ENCODE measurements around the gene TNS3.

TNS3 gene

DNA sequence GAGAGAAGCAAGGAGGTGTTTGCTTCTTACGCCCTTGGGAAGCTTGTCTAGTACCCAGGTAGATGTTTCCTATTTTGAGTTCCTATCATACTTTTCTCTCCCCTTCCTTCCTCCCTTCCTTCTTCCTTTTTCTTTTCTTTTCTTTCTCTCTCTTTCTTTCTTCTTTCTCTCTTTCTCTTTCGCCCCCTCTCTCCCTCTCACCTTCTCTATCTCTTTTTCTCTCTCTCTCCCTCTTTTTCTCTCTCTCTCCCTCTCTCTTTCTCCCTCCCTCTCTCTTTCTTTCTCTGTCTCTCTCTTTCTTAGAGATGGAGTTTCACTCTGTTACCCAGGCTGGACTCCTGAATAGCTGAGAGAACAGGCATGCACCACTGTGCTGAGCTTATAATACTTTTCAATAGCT is 322.2 kb downstream of the TNS3 start:
- no peak overlapping the region for H3K4me3 ChIP-seq (ENCODE audit: low read depth, low read length)
- TF ChIP-seq CTCF (IDR thresholded peaks at IDR 0.05; ENCODE audit: borderline replicate concordance, insufficient read depth, low read depth, low read length), result no peak

DNA sequence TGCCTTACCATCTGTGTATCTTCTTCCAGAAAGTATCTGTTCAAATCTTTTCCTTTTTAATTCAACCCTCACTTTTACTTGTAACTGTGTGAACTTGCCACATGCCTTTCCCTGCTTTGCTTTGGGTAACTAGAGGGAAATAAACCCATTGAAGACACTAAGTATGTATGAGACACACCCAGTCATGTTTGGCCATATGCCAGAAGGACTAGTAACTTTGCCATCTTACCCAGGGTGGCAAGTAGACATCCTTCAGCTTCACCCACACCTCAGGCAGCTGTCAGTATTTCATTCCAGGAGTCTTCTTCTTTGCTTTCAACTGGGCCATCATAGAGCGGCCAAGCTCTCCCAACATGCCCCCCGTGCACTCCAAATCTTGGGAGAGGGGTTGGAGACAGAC is 323.1 kb downstream of the TNS3 start:
- no peak overlapping the region for H3K4me3 ChIP-seq (ENCODE audit: low read depth, low read length)
- TF ChIP-seq CTCF (IDR thresholded peaks at IDR 0.05; ENCODE audit: borderline replicate concordance, insufficient read depth, low read depth, low read length), result no peak

GRCh38 chr7:47256016-47256415 is 325.9 kb downstream of the TNS3 start:
- no peak for TF ChIP-seq CTCF (IDR thresholded peaks at IDR 0.05; ENCODE audit: borderline replicate concordance, insufficient read depth, low read depth, low read length)
- no peak overlapping the region for H3K4me3 ChIP-seq (ENCODE audit: low read depth, low read length)

GRCh38 chr7:47255441-47255840 is 326.5 kb downstream of the TNS3 start:
- H3K4me3 ChIP-seq (ENCODE audit: low read depth, low read length), result no peak overlapping the region
- no peak for TF ChIP-seq CTCF (IDR thresholded peaks at IDR 0.05; ENCODE audit: borderline replicate concordance, insufficient read depth, low read depth, low read length)

DNA sequence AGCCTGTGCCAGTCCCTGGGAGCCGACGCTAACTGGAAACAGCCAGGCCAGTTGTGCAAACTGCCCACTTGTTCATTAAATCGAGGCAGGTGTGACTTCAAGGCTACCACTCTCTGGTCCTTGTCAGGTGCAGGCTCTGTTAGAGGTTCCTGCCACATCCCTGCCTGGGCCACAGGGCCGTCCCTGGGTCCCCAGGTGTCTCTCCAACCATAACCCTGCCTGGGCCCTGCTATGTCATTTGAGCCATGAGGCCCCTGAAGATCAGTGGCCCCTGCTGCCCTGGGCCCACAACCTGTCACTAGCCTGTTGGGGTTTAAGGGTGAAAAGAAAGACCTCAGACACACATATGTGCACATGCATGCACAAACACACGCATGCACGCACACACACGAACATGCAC is 326.9 kb downstream of the TNS3 start:
- no peak overlapping the region for H3K4me3 ChIP-seq (ENCODE audit: low read depth, low read length)

GRCh38 chr7:47254081-47254977 is 327.6 kb downstream of the TNS3 start:
- peak; percentile 84 for TF ChIP-seq CTCF (IDR thresholded peaks at IDR 0.05; ENCODE audit: borderline replicate concordance, insufficient read depth, low read depth, low read length)
- H3K4me3 ChIP-seq (ENCODE audit: low read depth, low read length), result no peak overlapping the region

More for the DNA sequence above, 326.9 kb downstream of the TNS3 start:
- no peak for TF ChIP-seq CTCF (IDR thresholded peaks at IDR 0.05; ENCODE audit: borderline replicate concordance, insufficient read depth, low read depth, low read length)

- H3K4me3 ChIP-seq (ENCODE audit: low read depth, low read length), result no peak overlapping the region
- no peak for TF ChIP-seq CTCF (IDR thresholded peaks at IDR 0.05; ENCODE audit: borderline replicate concordance, insufficient read depth, low read depth, low read length)
These were observed 328.2 kb downstream of the TNS3 start for GRCh38 chr7:47253650-47254080.

Data from GM12875 (cell line).